ENCODE measurements around the gene CDH8.
"Not testable (repeated sequence)": the region's sequence is repeated elsewhere in the genome, so short reads cannot be mapped to it uniquely, and the experiment has no call there.

CDH8 gene

DNA sequence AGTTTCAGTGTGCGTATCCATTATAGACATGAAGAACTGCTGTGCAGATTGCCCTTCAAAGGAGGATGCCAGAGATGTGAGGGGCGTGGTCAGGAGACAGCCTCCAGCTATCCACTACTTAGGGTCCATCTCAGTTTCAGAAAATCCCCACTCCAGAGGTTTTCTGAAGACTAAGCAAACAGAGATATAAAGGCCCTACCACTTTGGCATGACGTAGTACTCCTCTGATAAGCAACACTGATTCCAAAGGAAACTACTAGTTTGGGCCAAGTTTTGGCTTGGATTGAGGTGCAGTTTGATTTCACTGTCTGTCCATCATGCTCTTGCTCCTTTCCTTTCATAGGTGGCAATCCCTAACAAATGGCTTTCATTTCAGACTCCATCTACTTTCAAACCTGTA lies 228.7 kb downstream of the CDH8 start:
- no peak overlapping the region for H3K4me3 ChIP-seq (ENCODE audit: low read depth, low read length)
- DNase-seq (ENCODE audit: low read depth), result no peak
- TF ChIP-seq, protein P1, sequence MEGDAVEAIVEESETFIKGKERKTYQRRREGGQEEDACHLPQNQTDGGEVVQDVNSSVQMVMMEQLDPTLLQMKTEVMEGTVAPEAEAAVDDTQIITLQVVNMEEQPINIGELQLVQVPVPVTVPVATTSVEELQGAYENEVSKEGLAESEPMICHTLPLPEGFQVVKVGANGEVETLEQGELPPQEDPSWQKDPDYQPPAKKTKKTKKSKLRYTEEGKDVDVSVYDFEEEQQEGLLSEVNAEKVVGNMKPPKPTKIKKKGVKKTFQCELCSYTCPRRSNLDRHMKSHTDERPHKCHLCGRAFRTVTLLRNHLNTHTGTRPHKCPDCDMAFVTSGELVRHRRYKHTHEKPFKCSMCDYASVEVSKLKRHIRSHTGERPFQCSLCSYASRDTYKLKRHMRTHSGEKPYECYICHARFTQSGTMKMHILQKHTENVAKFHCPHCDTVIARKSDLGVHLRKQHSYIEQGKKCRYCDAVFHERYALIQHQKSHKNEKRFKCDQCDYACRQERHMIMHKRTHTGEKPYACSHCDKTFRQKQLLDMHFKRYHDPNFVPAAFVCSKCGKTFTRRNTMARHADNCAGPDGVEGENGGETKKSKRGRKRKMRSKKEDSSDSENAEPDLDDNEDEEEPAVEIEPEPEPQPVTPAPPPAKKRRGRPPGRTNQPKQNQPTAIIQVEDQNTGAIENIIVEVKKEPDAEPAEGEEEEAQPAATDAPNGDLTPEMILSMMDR (IDR thresholded peaks at IDR 0.05; ENCODE audit: insufficient read depth, low read depth, low read length, missing control alignments), result no peak

DNA sequence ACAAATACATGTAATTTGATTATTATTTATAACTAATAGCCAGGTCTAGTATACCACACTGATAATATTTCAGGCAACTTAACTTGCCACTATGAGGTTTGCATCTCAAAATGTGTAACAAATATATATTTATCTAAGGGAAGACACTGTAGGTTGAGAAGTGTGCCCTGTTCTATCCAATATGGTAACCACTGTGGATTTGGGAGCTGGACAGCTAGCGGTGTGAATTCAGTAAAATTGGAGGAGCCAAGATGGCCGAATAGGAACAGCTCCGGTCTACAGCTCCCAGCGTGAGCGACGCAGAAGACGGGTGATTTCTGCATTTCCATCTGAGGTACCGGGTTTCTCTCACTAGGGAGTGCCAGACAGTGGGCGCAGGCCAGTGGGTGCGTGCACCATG lies 235.0 kb downstream of the CDH8 start:
- not testable (repeated sequence) for DNase-seq (ENCODE audit: low read depth); H3K4me3 ChIP-seq (ENCODE audit: low read depth, low read length)

DNA sequence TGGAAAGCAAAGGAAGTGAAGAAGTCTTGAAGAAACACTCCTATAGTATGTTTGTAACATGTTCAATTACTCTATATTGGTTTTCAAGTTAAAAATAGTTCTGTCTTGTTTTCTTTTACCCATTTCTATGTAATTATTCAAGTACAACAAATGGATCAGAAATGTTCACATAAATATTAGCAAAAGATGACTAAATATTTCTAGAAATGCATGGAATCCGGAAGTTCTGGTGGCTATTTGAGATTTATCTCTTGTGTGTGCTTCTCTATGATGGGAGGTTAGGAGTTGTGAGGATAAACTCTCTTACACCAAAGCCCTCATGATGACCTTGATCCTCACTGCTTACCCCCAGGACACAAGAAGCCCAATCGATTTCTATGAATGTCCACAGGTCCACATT lies 237.5 kb downstream of the CDH8 start:
- no peak for DNase-seq (ENCODE audit: low read depth)
- TF ChIP-seq, protein P1 (IDR thresholded peaks at IDR 0.05; ENCODE audit: insufficient read depth, low read depth, low read length, missing control alignments), result no peak
- no peak overlapping the region for H3K4me3 ChIP-seq (ENCODE audit: low read depth, low read length)

DNA sequence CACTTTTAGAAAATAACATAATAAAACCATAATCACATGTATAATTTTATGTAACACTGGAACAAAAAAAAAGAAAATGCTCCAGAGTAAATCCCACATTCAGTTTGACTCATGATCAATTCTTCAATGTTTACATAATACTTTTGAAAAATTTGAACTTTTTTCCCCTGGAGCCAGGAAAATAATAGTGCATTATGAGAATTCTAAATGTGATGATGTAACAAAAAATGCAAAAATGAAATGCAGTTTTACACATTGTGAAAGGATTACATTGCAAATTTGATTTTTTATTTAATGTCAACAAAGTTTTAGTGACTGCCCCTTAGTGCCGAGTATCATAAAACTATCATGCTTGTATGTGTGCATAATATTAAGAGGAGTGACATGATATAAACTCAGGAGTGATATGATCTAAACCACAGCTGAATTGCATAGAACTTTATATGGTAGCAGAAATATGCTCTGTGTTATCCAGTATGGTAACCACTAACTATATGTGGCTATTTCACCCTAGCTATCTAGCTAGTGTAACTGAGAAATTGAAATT lies 238.2 kb downstream of the CDH8 start:
- DNase-seq (ENCODE audit: low read depth), result no peak
- TF ChIP-seq, protein P1 (IDR thresholded peaks at IDR 0.05; ENCODE audit: insufficient read depth, low read depth, low read length, missing control alignments), result no peak
- H3K4me3 ChIP-seq (ENCODE audit: low read depth, low read length), result no peak overlapping the region

DNA sequence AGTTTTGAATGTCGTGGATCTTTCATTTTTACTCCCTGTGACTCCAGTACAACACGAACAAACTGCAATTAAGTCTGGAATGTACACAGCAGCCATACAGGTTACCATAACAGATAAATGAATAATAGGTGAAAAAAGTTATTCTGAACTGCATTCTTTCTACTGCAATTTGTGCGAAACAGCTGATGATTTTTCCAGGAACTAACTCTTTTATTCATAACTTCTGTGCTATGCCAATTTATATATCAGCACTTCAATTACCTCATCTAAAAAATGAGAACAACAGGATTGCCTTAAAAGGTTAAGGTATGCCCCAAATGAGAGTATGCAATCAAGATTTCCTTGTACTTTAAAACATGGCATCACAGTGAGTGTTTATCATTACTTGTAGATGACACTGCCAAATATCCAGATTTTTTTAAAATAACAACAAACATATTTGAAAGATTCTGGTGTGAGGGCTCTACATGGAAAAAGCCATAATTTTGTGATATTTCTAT lies 238.9 kb downstream of the CDH8 start:
- DNase-seq (ENCODE audit: low read depth), result no peak
- TF ChIP-seq, protein P1 (IDR thresholded peaks at IDR 0.05; ENCODE audit: insufficient read depth, low read depth, low read length, missing control alignments), result no peak

DNA sequence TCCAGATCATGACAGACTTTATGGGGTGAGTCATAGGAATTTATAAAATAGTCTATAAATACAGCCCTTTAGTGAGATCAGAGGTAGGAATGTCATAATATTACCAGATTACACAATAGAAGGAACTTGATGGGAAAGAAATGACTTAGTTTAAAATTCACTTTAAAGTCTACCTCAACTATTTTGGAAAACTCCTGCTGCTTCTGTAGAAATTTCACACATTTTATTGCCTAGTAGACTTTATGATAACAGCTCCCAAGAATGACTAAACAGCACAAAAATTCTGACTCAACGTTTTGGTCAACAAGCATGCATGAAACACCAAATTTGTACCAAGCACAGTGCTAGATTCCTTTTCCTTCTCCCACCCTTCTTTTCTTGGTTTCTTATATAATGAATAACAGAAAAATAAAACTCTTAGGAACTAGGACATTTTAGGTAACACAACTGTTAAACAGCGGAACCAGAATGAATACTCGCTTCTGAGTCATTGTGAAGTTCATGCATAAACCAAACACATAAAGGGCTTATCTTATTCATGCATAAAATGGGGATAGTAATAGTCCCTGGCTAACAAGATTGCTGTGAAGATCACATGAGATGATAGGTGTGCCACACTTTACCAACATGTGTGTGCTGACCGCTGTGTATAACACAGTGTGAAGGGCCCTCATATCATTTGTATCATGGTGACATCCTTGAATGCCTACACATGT lies 243.9 kb downstream of the CDH8 start:
- no peak overlapping the region for H3K4me3 ChIP-seq (ENCODE audit: low read depth, low read length)
- TF ChIP-seq, protein P1 (IDR thresholded peaks at IDR 0.05; ENCODE audit: insufficient read depth, low read depth, low read length, missing control alignments), result no peak
- DNase-seq (ENCODE audit: low read depth), result no peak

More for the DNA sequence above, 238.9 kb downstream of the CDH8 start:
- no peak overlapping the region for H3K4me3 ChIP-seq (ENCODE audit: low read depth, low read length)

DNA sequence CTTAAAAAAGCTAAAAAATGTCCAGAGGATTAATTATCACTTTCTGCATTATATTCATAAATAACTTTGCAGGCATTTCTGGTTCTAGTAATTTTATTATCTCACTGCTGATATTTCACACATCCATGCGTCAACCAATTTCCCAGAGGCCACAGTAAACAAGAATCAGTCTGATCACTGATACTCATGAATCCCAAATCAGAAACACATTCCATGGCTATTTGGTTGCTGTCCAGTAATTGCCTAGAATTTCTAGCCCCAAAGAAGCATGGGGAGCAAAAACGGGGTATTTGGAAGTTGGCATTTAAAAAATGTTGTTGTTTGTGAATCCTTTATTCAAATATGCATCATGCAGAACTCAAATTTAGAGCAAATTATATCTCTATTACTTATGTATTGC lies 244.8 kb downstream of the CDH8 start:
- H3K4me3 ChIP-seq (ENCODE audit: low read depth, low read length), result no peak overlapping the region
- TF ChIP-seq, protein P1 (IDR thresholded peaks at IDR 0.05; ENCODE audit: insufficient read depth, low read depth, low read length, missing control alignments), result no peak
- no peak for DNase-seq (ENCODE audit: low read depth)

DNA sequence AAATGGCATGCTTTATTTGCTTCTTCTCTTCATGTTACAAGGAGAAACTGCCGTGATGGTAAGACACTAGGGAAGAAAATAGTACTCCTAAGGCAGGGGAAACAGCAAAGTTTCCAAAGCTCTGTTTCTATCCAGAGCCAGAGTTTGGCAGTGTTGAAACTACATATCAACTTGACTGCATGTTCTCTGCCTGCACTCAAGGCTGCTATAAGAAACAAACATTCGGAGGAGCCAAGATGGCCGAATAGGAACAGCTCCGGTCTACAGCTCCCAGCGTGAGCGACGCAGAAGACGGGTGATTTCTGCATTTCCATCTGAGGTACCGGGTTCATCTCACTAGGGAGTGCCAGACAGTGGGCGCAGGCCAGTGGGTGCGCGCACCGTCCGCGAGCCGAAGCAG lies 254.4 kb downstream of the CDH8 start:
- not testable (repeated sequence) for H3K4me3 ChIP-seq (ENCODE audit: low read depth, low read length); DNase-seq (ENCODE audit: low read depth)

Measured in GM12865 (cell line).